HUES6 (cell line): Measurements from ENCODE around the gene GGTLC2.
"Not testable (repeated sequence)": the region's sequence is repeated elsewhere in the genome, so short reads cannot be mapped to it uniquely, and the experiment has no call there.

Experiments used
- H3K27ac ChIP-seq: 2 replicates; pipeline ENCODE4 v1.7.0; 2013; ENCODE audit warnings: low read depth, mild to moderate bottlenecking, low read length, inconsistent platforms
- H3K27me3 ChIP-seq: 2 replicates; pipeline ENCODE4 v1.6.1; 2013; ENCODE audit warnings: low read length; ENCODE audit not compliant: control insufficient read depth, insufficient read depth
- H3K36me3 ChIP-seq: 2 replicates; pipeline ENCODE4 v1.6.1; 2013; ENCODE audit warnings: low read length; ENCODE audit not compliant: control insufficient read depth, insufficient read depth
- H3K4me1 ChIP-seq: 2 replicates; pipeline ENCODE4 v1.6.1; 2013; ENCODE audit warnings: low read length; ENCODE audit not compliant: control insufficient read depth, insufficient read depth
- H3K4me3 ChIP-seq: 2 replicates; pipeline ENCODE4 v1.5.1; 2013; ENCODE audit warnings: low read depth, low read length
- H3K9ac ChIP-seq: one replicate; pipeline ENCODE4 v1.6.1; 2013; ENCODE audit warnings: mild to moderate bottlenecking, low read length
- H3K9me3 ChIP-seq: 2 replicates; pipeline ENCODE4 v1.6.1; 2013; ENCODE audit warnings: low read depth, low read length; ENCODE audit not compliant: control insufficient read depth, insufficient read depth

GGTLC2 gene

DNA sequence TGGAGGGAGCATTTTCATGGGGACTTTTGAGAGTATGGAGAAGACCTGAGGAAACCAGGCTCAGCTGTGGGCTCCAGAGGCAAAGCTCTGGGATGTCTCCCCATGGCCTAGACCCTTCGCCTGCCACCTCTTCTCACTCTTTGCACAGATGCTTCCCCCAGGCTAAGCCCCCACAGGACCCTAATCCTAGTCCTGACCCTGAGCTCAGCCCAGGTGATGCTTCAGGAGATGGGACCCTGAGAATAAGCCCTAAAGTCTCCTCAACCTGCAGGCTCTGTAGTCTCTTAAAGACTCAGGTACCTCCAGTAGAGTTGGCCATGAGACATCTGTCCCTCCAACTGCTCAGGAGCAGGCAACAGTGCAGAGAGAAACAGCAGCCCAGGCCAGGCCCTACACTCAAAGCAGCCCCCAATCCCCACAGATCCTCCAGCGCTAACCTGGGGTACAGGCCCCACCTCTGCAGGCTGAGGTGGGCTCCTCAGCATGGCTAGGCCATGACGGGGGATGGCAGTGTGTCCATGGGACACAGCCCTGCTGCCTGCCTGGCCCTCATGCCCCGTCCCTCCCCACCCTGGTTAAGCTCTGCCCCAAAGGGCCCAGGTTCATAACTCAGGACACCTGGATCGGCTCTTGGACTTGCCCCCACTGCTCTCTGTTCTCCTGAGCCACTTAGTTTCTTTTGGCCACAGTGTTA lies 39.4 kb downstream of the GGTLC2 start:
- no peak overlapping the region for H3K4me3 ChIP-seq
- no peaks in the 10 kb centered on the region for H3K9me3 ChIP-seq
- H3K27me3 ChIP-seq, result peaks cover 55% of the 10 kb centered on the region
- no peak overlapping the region for H3K9ac ChIP-seq
- no peaks in the 10 kb centered on the region for H3K4me1 ChIP-seq
- no peaks in the 10 kb centered on the region for H3K36me3 ChIP-seq
- H3K27ac ChIP-seq, result no peak overlapping the region

DNA sequence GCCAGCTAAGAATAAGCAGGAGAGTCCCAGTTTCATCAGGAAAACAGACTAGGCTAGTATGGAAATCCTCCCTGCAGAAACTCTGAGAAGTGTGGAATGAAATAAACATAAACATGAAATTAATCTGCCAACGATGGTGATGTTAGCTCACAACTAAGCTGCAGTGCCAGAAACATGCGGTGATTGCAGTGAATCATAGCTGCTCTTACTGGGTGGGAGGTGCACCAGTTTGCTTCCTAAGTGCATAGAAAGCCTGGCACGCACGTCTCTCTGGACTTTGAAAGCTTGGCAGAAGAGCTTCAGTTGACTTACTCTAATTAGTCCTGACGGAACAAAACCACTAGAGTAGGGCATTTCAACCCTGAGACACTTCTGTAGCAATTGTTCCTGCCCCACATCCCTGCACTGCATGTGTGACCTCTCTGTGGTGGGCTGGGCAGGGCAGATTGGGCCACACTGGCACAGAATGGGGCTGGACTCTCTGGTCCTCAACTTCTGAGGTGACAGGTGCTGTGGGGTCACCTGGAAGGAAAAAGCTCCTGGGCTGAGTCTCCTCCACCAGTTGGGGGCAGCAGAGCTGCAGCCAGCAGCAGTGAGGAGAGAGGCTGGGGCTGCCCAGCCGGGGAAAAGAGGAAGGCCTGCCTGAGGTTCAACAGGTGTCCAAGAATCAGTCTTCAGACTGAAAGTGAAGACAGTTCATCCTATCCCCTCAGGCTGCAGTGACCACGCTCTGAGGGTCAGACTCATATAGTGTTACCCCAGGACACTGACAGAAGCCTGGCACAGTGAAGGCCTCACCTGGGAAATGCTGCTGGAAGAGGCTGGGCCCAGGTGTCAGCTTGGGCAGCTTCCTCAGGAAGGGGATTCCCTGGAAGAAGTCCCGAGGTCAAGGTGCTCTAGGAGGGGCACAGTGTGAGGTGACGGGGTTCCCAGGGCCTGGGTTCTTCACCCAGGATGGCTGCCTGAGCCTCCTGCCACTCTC lies 40.5 kb downstream of the GGTLC2 start:
- H3K36me3 ChIP-seq, result no peaks in the 10 kb centered on the region
- no peak overlapping the region for H3K9ac ChIP-seq
- no peak overlapping the region for H3K4me3 ChIP-seq
- H3K27ac ChIP-seq, result no peak overlapping the region
- no peaks in the 10 kb centered on the region for H3K4me1 ChIP-seq
- H3K9me3 ChIP-seq, result no peaks in the 10 kb centered on the region
- H3K27me3 ChIP-seq, result peaks cover 55% of the 10 kb centered on the region

DNA sequence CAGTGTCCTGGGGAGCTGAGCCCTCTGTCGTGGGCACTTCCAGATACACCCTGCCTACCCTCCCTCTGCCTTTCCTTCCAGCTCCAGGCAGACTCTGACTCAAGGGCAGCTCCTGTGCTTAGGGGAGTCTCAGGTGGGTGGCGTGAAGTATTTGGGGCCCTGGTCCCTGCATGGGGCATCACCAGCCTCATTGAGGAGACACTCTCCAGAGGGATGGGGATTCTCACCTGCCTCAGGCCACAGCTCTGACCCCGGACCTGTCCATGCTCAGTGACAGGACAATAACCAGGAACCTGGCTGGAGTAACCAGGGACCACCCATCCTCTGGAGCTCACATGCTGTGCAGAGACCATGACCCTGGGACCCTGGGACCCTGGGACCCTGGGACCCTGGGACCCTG lies 41.2 kb downstream of the GGTLC2 start:
- no peak overlapping the region for H3K27ac ChIP-seq
- H3K9me3 ChIP-seq, result no peaks in the 10 kb centered on the region
- H3K4me3 ChIP-seq, result no peak overlapping the region
- no peaks in the 10 kb centered on the region for H3K4me1 ChIP-seq
- H3K9ac ChIP-seq, result no peak overlapping the region
- no peaks in the 10 kb centered on the region for H3K36me3 ChIP-seq
- peaks cover 55% of the 10 kb centered on the region for H3K27me3 ChIP-seq

DNA sequence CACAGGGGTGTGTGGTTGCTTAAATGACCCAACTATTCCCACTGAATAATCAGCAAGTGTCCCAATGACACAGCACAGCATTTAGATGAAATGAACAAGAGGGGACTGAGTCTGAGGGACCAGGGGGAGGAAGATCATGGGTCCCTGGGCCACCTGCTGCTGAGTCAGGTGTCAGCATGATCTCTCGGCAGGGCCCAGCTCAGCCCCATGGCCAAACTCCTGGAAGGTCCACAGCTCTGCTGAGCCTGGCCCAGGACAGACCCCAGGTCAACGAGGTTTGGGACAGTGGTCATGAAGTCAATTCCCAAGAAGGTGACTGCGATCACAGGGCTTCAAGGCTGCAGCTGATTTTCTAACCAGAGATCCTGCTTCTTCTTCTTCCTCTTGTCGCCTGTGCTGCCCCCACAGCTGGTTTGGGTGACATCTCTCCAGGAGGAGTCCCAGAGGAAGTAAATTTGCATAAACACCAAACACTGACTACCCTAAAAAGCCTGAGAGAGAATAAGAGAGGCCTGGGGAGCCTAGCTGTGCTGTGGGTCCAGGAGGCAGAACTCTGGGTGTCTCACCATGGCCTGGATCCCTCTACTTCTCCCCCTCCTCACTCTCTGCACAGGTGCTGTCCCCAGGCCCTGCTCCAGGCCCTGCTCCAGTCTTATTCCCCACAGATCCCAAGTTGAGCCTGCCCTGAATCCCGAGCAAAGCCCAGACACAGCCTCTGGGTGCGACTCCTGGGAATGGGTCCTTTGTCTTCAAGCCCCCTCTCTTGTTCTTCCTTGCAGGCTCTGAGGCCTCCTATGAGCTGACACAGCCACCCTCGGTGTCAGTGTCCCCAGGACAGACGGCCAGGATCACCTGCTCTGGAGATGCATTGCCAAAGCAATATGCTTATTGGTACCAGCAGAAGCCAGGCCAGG lies 42.0 kb downstream of the GGTLC2 start:
- H3K36me3 ChIP-seq, H3K9me3 ChIP-seq, H3K4me1 ChIP-seq, H3K9ac ChIP-seq, H3K27ac ChIP-seq, H3K4me3 ChIP-seq: not testable (repeated sequence)
- peaks cover 55% of the 10 kb centered on the region for H3K27me3 ChIP-seq

DNA sequence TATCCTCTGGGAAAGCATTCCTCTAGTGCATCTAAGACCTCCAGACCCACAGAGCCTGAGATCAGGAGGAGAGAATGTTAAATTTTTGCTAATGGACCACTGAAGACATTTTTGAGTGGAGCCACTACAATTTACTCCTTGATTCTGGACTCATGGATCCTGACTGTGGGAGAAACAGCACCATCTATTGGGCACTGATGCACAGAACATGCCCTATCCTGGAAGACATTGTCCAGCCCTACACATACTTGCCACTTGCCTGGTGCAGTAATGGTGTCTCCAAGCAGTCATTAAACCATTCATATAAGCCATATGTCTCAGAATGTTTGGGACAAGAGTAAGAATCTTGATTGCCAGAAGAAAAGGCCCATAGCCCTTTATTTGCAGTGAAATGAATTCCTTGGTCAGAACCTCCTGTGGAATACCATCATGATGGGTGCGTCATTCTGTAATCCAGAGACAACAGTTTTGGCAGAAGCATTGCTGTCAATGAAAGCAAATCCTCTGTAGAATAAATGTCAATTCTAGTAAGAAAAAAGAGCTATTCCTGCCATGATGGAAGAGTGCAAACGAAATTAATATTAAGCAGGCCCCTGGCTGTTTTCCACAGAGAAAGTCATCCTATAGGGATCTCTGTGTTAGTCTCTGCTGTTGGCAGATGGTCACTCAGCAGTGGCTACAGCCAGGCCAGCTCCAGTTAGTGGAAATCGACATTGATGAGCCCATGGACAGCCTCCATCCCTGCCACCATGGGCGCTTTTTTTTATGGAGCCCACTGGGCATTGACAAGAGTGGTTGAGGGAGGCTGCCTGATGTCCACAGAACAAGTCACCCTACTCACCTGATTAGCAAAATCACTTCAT lies 43.5 kb downstream of the GGTLC2 start:
- no peaks in the 10 kb centered on the region for H3K36me3 ChIP-seq
- H3K4me1 ChIP-seq, result no peaks in the 10 kb centered on the region
- H3K4me3 ChIP-seq, result no peak overlapping the region
- no peak overlapping the region for H3K27ac ChIP-seq
- H3K9me3 ChIP-seq, result no peaks in the 10 kb centered on the region
- no peak overlapping the region for H3K9ac ChIP-seq
- peaks cover 55% of the 10 kb centered on the region for H3K27me3 ChIP-seq

DNA sequence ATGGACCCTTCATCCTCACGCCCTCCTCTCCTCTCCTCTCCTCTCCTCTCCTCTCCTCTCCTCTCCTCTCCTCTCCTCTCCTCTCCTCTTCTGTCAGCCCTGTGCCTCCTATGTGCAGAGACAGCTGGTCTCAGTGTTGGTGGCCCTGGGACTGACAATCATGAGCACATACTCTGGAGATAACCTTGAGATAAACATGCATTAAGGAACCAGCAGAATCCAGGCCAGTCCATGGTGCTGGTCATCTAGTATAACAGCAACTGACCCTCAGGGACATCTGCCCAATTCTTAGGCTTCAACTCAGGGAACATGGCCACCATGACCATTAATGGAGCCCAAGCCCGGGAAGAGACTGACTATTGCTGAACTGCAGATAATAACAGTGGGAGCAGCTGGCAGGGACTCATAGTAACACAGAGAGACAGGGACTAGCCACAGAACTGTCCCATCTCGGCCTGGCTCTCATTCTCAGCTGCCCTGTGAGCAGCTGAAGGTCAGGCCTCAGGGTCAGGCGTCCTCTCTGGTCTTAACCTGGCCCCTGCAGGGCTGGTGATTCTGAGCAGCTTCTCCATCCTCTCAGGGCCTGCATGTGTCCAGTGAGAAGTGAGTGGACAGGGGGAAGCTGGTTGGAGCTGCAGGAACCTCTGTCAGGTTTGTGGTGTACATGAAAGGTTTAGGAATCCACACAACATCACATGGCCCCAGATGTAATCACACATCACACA lies 45.4 kb downstream of the GGTLC2 start:
- Histone ChIP-seq H3K9ac (no peak overlapping the region), H3K4me3 (no peak overlapping the region), H3K4me1 (no peaks in the 10 kb centered on the region), H3K9me3 (no peaks in the 10 kb centered on the region), H3K27me3 (peaks cover 72% of the 10 kb centered on the region), H3K36me3 (no peaks in the 10 kb centered on the region), H3K27ac (no peak overlapping the region)

DNA sequence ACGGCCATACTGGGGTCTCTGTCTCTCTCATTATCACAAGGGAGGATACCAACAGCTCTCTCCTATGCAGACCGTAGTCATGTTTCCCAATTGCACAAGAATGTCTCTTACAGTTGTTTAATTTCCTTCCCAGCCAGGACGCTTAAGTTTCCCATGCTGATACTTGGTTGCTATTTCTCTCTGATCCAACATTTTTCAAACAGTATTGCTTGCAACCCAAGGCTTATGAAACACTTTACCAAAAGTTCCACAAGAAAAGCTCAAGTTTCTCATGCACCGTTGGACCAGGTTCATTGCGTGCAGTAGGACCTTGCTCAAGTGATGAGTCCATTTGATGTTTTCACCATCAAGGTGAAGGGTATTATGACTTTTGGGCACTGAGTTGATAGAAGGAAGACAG lies 46.6 kb downstream of the GGTLC2 start:
- Histone ChIP-seq H3K9ac (no peak overlapping the region), H3K27me3 (peaks cover 85% of the 10 kb centered on the region), H3K4me1 (no peaks in the 10 kb centered on the region), H3K27ac (no peak overlapping the region), H3K4me3 (no peak overlapping the region), H3K9me3 (no peaks in the 10 kb centered on the region), H3K36me3 (no peaks in the 10 kb centered on the region)

DNA sequence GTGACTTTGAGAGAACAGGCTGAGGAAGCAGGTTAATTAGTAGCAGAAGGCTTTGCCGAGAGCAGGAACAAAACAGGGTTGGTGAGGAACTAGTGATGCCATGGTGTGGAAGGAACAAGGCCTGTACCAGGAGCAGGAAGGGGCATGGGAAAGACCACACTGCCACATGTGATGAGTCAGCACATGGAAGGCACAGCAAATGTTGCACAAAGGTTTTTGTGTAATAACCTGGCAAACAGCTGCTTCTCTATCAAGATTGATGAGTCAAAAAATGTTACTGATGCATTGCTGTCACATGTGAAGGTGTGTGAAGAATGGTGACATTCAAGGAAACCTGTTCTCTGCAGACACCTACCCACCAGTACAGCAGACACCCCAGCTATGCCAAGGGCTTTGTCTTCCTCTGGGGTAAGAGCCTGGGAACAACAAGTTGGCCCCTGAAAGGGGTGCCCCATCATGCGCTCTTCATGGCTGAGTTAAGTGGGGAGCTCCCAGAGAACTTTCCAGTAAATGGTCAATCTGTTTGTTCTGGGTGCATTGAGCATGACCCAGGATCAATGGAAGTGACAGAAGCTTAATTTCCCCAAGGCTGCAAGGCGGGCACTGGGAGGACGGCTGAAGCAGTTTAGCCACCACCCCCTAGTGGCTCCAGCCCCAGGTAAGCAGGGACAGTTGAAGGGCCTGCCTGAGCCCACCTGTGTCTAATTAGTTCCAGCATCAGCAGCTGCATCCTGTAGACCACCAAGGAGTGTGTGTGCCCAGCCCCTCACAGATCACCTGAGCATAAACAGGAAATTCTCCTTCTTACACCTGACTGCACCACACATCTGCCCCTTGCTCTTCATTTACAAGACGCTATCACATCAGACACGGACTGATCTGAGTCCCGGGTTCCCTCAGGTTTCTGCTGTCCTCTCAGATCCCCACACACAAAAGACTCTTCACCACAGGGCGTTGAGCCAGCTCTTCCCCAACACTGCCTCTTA lies 47.6 kb downstream of the GGTLC2 start:
- no peak overlapping the region for H3K27ac ChIP-seq
- H3K9me3 ChIP-seq, result no peaks in the 10 kb centered on the region
- H3K27me3 ChIP-seq, result peaks cover 89% of the 10 kb centered on the region
- H3K4me1 ChIP-seq, result no peaks in the 10 kb centered on the region
- H3K4me3 ChIP-seq, result no peak overlapping the region
- H3K36me3 ChIP-seq, result no peaks in the 10 kb centered on the region
- H3K9ac ChIP-seq, result no peak overlapping the region
